Pancreas (tissue), 10 donors: ENCODE results near the gene ZNF229. TPM values are rescaled to one million over a fixed set of nuclear protein-coding genes. Genes with fewer than 3 reads are reported as not detected.
"Not testable (repeated sequence)": the region's sequence is repeated elsewhere in the genome, so short reads cannot be mapped to it uniquely, and the experiment has no call there.

Experiments
- ATAC-seq, 4 donors: fragments of 200-7000 bp; cut with Tn5 transposase; one replicate each; pipeline versions ENCODE4 v1.8.0 to v1.9.1; 2020; ENCODE audit warnings: mild to moderate bottlenecking in 4 of 4, moderate library complexity in 4 of 4
- DNase-seq, 6 donors: peaks; one replicate each; pipeline ENCODE4 v3.0.0-alpha.2; 2020
- FAIRE-seq: peaks from 2 replicates; lab custom pipeline; 2012; peaks lifted over from hg19 to GRCh38; lab: Jason Lieb, UNC
- H3K27ac ChIP-seq, 4 donors: fragments of 200-600 bp; sonication (generic); 1 replicate in 3 of 4; 2 replicates in 1 of 4; pipeline versions ENCODE4 v1.5.0 to v1.8.0; 2020
- H3K27me3 ChIP-seq, 4 donors: fragments of 200-600 bp; one replicate each; pipeline ENCODE4 v1.8.0; 2021
- H3K36me3 ChIP-seq, 3 donors: fragments of 200-600 bp; sonication (generic) in 1 of 3; one replicate each; pipeline versions ENCODE4 v1.5.0 to v1.8.0; 2020 to 2021
- H3K4me1 ChIP-seq, 3 donors: fragments of 200-600 bp; one replicate each; pipeline ENCODE4 v1.8.0; 2021
- H3K4me3 ChIP-seq, 4 donors: fragments of 200-600 bp; sonication (generic) in 2 of 4; one replicate each; pipeline versions ENCODE4 v1.5.0 to v1.8.0; 2020 to 2021
- H3K9me3 ChIP-seq, 4 donors: fragments of 200-600 bp; one replicate each; pipeline ENCODE4 v1.8.0; 2021
- CTCF ChIP-seq, 4 donors: fragments of 200-600 bp; sonication (generic) in 3 of 4; IDR thresholded peaks; one replicate each; pipeline versions ENCODE4 v1.5.0 to v1.8.0; 2021; ENCODE audit warnings: antibody characterized with exemption in 4 of 4
- WGBS, 2 donors: extraction: QIAGEN DNeasy Blood & Tissue Kit; methylation state at CpG; one replicate each; pipeline ENCODE4 v1.1.7; 2013; 5-methylcytosine and 5-hydroxymethylcytosine counted together
- intact Hi-C, 3 donors: fragments of 100-400 bp; cut with DNase I; formaldehyde crosslinking; loops; one replicate each; pipeline versions ENCODE4 v1.11.1 to v1.14.2; 2022
- polyA plus RNA-seq, 2 donors: library from polyadenylated mRNA; stranded (reverse); fragments of 200-250 nt; gene quantifications; one replicate each; pipeline ENCODE4 v1.2.3, GENCODE V29; 2013
- total RNA-seq, 6 donors: library from RNA; stranded (reverse); fragmentation: NEBNext Ultra II Directional in 4 of 6; extraction: Animal tissue kit (Norgen Biotek cat#: 25700) in 4 of 6; gene quantifications; one replicate each; pipeline versions ENCODE4 v1.2.1 to v1.2.4, GENCODE V29; 2021 to 2023
- donor health status: healthy with polysubstance abuse.
- donor health status: DM: no; HTN: no; CAD: no; lungs with moderate emphysema.
- donor health status: DM: no; HTN: no; CAD: no.
- donor health status: control.
- donor health status: control.
- donor health status: Bipolar disorder and iron deficiency.
- donor health status: DM: yes; HTN: yes; CAD: no.
- donor health status: DM: no; HTN: no; CAD: no.
- donor health status: DM: no; HTN: no; CAD: no.
- donor health status: DM: yes; HTN: yes; CAD: no.

Gene ZNF229
- total and polyA plus RNA-seq, 8 donors, result 1.0 to 5.4 (median 2.9) TPM

GRCh38 chr19:44430956-44431355 lies 17.3 kb downstream of the ZNF229 start:
- no peak overlapping the region for H3K4me3 ChIP-seq
- H3K36me3 ChIP-seq, result peaks cover 0 to 31% (median 7%) of the 10 kb centered on the region in 3 donors
- no peak for TF ChIP-seq CTCF (IDR thresholded peaks at IDR 0.05)
- 82 to 93% methylated on average over 1 of the region's 1 CpG for WGBS, 2 donors
- no peaks in the 10 kb centered on the region for H3K27me3 ChIP-seq
- ATAC-seq, result no peak
- intact Hi-C loops, result no loop called here
- H3K9me3 ChIP-seq, result peaks cover 0 to 7% (median 0%) of the 10 kb centered on the region in 4 donors
- no peak for DNase-seq
- H3K4me1 ChIP-seq, result no peaks in the 10 kb centered on the region
- FAIRE-seq, result no peak
- no peak overlapping the region for H3K27ac ChIP-seq

GRCh38 chr19:44415553-44415952 lies 32.7 kb downstream of the ZNF229 start:
- FAIRE-seq, H3K9me3 ChIP-seq, H3K4me1 ChIP-seq, H3K27ac ChIP-seq, H3K27me3 ChIP-seq, H3K36me3 ChIP-seq, ATAC-seq, H3K4me3 ChIP-seq, intact Hi-C loops, DNase-seq: not testable (repeated sequence)
- 79 to 84% methylated on average over 5 to 14 of the region's 15 CpGs for WGBS, 2 donors

- H3K4me1 ChIP-seq, result no peaks in the 10 kb centered on the region
- H3K36me3 ChIP-seq, result no peaks in the 10 kb centered on the region
- TF ChIP-seq CTCF (IDR thresholded peaks at IDR 0.05), result no peak
- peak within 1 kb of the TSS; percentile 20 to 61 (median 48) for H3K4me3 ChIP-seq
- H3K27ac ChIP-seq, result peak within 1 kb of the TSS in 1 of 4 donors; percentile 23
- no peak for FAIRE-seq
- peak; percentile 86 to 96 (median 88) for DNase-seq
- H3K27me3 ChIP-seq, result no peaks in the 10 kb centered on the region
- no peaks in the 10 kb centered on the region for H3K9me3 ChIP-seq
- ATAC-seq, result peak; percentile 99 to 100 (median 100)
- intact Hi-C loops, result no loop called here
- WGBS, 2 donors, result 6 to 7% methylated on average over 43 of the region's 43 CpGs
Measured at GRCh38 chr19:44401139-44402115, 46.8 kb downstream of the ZNF229 start, which contains the start of gene ZNF285. TSS of gene ZNF285 (minus strand) at chr19:44401608. CDS start at chr19:44397213, 4,395 bp downstream.

- H3K9me3 ChIP-seq, ATAC-seq, intact Hi-C loops, H3K4me3 ChIP-seq, H3K4me1 ChIP-seq, H3K27me3 ChIP-seq, H3K27ac ChIP-seq, FAIRE-seq, H3K36me3 ChIP-seq, DNase-seq: not testable (repeated sequence)
- 87 to 93% methylated on average over 4 of the region's 4 CpGs for WGBS, 2 donors
Measured at GRCh38 chr19:44389268-44389667, 59.0 kb downstream of the ZNF229 start.

Other genes starting within 250 kb of the ZNF229 start
- gene ZNF227, start 235.9 kb downstream of the ZNF229 start, total RNA-seq, result 1 to 10 TPM; 6.3 to 9.7 (median 8.6) TPM
- gene ZNF227, start 235.9 kb downstream of the ZNF229 start, polyA plus RNA-seq, result 1 to 10 TPM; 2.9 to 4.2 TPM
- under 1 TPM; 0.20 to 0.75 (median 0.30) TPM for gene ZNF233, start 188.6 kb downstream of the ZNF229 start, total RNA-seq
- gene ZNF233, start 188.6 kb downstream of the ZNF229 start, polyA plus RNA-seq, result under 1 TPM; 0.30 to 0.49 TPM
- 1 to 10 TPM in 5 of 6 donors, under 1 TPM in 1; 0.82 to 3.7 (median 1.5) TPM for gene ZNF235, start 143.4 kb downstream of the ZNF229 start, total RNA-seq
- gene ZNF235, start 143.4 kb downstream of the ZNF229 start, polyA plus RNA-seq, result 1 to 10 TPM; 1.5 to 1.9 TPM
- 1 to 10 TPM; 1.6 to 4.4 (median 2.5) TPM for gene ZNF112, start 91.8 kb downstream of the ZNF229 start, total RNA-seq
- 1 to 10 TPM in 1 of 2 donors, under 1 TPM in 1; 0.99 to 2.8 TPM for gene ZNF112, start 91.8 kb downstream of the ZNF229 start, polyA plus RNA-seq
- 1 to 10 TPM in 4 of 6 donors, under 1 TPM in 2; 0.67 to 3.2 (median 1.2) TPM for gene ZNF285, start 46.9 kb downstream of the ZNF229 start, total RNA-seq
- 1 to 10 TPM in 1 of 2 donors, under 1 TPM in 1; 0.80 to 1.9 TPM for gene ZNF285, start 46.9 kb downstream of the ZNF229 start, polyA plus RNA-seq
- gene ZNF180, start 52.0 kb upstream of the ZNF229 start, total RNA-seq, result 1 to 10 TPM; 2.6 to 5.8 (median 3.6) TPM
- gene ZNF180, start 52.0 kb upstream of the ZNF229 start, polyA plus RNA-seq, result 1 to 10 TPM; 2.9 to 4.3 TPM
- not detected for gene CEACAM20, start 81.2 kb upstream of the ZNF229 start, total RNA-seq
- not detected for gene CEACAM20, start 81.2 kb upstream of the ZNF229 start, polyA plus RNA-seq
- 1 to 10 TPM in 4 of 6 donors, under 1 TPM in 2; 0.43 to 1.3 (median 1.3) TPM for gene IGSF23, start 165.1 kb upstream of the ZNF229 start, total RNA-seq
- gene IGSF23, start 165.1 kb upstream of the ZNF229 start, polyA plus RNA-seq, result 1 to 10 TPM; 1.1 TPM
- 10 to 100 TPM in 5 of 6 donors, 1 to 10 TPM in 1; 9.3 to 19.8 (median 14.8) TPM for gene PVR, start 195.4 kb upstream of the ZNF229 start, total RNA-seq
- gene PVR, start 195.4 kb upstream of the ZNF229 start, polyA plus RNA-seq, result 10 to 100 TPM; 25.2 to 28.8 TPM
- 1 to 10 TPM; 2.4 to 6.4 (median 4.0) TPM for gene CEACAM19, start 223.0 kb upstream of the ZNF229 start, total RNA-seq
- 10 to 100 TPM; 20.6 to 27.7 TPM for gene CEACAM19, start 223.0 kb upstream of the ZNF229 start, polyA plus RNA-seq